GM21447 (cell line): ENCODE measurements around the gene KCNMA1.
"Not testable (repeated sequence)": the region's sequence is repeated elsewhere in the genome, so short reads cannot be mapped to it uniquely, and the experiment has no call there.

Source experiments
- ATAC-seq: cut with Tn5 transposase; IDR thresholded peaks from one replicate; pipeline ENCODE4 v1.9.1; 2021; ENCODE audit not compliant: unreplicated experiment

The KCNMA1 gene

DNA sequence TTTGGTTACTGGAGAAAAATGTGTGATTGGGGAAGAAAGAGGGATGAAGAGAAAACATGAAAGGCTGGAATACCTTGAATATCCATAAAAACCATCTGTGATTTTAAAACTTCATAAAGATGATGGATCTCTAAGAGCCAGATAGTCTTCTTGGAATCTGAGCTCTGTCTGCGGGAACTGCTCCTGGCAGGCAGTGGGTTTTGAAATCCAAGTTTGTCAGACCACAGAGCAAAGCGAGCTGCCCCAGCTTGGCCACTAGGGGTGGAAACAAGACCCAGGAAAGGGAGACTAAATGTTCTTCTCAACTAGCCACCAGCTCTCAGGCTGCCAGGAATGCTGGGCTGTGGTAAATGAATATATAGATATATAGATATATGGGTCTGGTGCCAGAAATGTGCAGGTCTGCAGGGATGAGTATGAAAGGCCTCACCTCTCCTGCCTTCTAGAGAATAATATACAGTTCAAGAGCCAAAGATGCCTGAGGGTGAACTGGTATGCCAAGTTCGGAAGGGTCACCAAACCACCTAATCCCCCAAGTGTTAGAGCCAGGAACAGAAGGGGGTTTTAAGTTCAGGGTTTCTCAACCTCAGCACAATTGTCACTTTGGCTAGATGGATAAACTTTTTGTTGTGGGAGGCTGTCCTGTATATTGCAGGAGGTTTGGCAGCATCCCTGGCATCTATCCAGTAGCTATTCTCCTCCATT lies 208.8 kb downstream of the KCNMA1 start:
- ATAC-seq, result no peak

DNA sequence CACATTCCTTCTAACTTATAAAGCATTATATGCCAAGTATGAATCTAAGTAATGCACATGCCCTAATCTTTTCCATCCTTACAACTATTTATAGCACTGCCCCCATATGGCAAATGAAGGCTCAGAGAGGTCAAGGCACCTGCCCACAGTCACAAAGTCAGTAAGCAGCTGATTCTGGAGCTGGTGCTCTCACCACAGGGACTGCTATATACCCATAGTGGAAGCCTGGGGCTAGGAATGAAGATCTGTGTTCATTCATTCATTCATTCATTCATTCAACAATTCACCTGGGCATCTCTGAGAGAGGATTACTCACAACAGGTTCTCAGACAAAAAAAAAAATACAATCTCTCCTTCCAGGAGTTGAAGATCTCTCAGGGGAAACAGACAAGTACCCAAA lies 213.4 kb downstream of the KCNMA1 start:
- ATAC-seq, result no peak

DNA sequence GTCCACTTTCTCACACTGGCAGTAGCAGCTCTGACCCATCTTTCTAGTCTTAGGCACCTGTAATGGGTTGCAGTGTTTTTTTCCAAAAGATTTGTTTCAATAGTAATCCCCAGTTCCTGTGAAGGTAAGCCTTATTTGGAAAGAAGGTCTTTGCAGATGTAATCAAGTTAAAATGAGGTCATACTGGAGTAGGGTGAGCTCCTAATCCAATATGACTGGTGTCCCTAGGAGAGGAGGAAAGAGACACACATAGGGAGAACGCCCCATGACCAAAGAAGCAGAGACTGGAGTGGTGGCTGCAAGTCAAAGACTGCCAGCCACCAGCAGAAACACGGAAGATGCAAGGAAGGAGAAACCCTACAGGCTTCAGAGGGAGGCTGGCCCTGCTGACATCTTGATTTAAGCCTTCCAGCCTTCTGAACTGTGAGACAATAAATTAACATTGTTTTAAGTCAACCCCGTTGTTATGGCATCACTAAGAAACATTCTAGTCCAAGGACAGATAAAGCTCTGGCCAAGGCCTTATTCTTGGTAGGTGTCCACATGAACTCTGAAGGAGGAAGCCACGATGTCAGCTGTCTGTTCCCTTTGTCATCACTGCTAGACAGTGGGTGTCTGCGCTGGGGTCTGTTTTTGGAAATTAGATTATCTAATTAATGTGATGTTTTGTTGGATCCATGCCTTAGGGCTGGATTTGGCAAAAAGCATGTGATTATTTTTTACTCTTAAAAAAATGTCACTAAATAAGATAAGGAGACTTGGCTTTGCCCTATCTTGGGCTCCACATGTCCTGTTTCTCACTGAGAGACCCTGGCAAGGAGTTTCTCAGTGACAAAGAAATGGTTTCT lies 214.9 kb downstream of the KCNMA1 start:
- no peak for ATAC-seq

DNA sequence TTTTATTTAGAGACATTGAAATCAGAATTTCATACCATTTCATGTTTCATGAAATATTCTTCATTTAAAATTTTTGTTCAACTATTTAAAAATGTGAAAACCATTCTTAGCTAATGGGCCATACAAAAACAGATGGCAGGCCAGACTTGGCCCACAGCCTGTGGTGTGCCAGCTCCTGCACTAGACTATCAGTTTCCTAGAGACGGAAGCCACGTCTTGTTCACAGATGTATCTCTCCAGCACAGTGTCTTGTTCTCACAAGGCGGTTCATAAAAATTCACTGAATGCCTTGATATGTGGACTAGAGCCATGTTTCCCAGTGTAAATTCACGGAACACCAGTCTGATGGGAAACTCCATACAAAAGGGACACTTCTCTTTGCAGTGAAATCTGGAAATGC lies 216.0 kb downstream of the KCNMA1 start:
- ATAC-seq, result no peak

DNA sequence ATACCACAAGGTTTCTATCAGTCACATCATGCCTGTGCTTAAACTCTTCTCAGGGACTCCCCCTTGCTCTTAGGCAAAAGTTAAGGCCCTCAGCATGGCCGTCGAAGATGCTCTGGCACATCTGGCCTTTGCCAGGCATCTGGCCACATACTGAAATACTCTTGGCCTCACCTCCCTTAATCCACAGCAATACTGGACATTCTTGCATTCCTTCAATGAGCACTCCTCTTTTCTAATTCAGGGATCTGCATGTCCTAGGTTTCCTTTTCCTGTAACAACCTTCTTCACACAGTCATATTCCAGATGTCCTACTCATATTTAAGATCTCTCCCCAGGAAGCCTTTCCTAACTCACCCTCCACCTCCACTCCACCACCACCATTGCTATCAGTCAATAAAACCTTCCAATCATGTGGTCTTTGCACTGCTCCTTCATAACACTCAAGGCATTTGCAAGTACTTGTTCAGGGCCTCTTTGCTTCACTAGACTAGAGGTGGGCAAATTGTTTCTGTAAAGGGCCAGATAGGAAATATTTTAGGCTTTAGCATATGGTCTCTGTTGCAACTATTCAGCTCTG lies 216.6 kb downstream of the KCNMA1 start:
- no peak for ATAC-seq

GRCh38 chr10:77419979-77420378 lies 217.6 kb downstream of the KCNMA1 start:
- ATAC-seq, result no peak

DNA sequence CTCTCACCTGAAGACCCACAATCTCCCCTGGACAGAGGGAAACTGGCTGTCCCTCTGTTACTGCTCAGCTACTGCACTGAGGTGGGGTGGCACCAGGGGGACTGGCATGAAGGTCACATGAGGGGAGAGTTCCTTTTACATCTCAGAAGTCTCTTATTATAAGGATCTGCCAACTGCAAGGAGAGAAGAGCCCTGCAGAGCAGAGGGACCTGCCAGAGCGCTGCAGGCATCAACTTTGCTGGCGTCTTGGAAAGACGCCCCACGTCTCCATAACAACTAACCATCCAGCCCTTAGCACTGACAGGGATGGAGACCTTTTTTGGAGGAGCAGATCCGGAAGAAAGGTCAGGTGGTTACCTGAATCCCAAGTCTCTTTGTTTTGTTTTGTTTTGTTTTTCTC lies 218.6 kb downstream of the KCNMA1 start:
- ATAC-seq, result no peak

DNA sequence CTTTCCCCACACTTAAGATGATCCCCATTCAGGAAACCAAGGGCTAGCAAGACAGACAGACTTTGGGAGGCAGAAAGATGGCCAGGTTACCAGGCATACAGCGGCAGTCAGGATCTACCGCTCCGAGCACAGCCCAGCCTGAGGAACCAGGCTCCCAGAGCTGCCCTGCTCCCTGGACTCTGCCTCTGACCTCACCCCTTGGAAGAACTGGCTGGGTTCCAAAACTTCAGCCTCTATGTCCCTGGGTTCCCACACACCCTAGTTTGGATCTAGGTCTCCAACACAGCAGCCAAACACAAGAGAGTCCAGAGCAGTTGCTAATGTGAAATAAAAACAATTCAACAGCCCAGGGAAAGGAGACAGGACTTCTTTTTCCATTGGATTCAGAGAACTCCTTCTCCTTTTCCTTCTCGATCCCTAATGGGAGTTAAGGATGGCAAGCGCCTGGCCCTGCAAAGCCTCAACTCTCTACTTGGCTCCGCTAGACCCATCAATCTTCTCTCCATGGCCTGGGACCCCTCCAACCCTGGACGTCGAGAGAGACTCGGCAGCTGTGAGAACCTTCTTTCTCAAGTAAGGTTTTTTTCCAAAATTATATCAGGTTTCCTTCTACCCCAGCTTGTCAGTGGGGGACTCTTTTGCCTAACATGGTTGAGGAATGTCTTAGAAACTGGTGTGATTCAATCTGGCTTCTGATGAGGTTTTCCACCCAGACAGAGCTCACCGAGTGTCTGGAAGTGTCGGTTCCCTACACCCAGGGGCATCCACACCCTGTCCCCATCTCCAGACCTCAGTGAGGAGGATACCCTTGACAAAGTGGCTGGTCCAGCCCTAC lies 219.6 kb downstream of the KCNMA1 start:
- no peak for ATAC-seq

- no peak for ATAC-seq
Observed at GRCh38 chr10:77417359-77417758, 220.2 kb downstream of the KCNMA1 start.

- ATAC-seq, result no peak
Observed at GRCh38 chr10:77416311-77417135, 221.1 kb downstream of the KCNMA1 start.

DNA sequence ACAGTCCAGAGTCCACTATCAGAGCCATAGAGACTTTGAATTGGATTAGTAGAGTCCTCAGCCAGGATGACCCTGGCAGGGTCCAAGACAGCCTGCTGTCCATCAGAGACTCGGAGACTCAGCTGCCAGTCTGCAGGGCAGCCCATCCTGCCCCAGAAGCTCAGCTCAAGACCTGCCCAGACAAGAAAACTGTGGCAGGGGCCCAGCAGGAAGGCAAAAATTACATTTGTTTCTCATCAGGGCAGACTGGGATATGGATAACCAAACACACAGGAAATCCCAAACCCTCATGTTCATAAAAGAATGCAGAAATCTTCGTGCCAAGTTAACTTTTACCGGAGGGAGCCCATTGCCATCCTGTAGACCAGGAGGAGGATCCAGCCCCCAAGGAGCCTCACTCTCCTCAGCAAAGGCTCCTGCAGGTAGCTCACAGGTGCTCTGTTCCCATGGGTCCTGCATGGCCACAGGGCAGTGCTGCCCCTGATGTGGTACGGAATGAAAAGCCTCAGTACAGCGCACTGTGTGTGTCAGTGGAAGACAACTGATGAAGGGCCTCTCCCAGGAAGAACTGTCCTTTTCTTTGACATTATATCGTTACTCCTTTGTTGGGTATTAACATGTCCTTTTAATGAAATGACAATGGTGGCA lies 222.2 kb downstream of the KCNMA1 start:
- ATAC-seq, result no peak

DNA sequence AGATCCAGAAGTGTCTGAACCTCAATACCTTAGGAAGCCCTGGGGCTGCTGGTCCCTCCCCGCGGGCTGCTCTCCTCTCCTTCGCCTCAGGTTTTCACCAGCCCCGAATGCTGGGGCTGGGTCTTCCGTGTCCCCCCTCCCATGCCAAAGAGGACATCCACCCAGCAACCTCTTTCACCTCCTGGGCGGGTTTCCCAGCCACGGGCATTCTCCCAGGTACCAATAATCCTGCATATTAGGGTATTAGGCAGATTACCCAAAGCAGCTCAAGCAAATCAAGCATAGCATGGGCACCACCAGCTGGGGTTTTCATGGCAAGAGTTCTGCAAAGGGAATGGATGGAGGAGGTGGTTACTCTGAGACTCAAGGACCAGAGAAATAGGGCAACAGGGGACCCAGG lies 224.4 kb downstream of the KCNMA1 start:
- ATAC-seq, result no peak

DNA sequence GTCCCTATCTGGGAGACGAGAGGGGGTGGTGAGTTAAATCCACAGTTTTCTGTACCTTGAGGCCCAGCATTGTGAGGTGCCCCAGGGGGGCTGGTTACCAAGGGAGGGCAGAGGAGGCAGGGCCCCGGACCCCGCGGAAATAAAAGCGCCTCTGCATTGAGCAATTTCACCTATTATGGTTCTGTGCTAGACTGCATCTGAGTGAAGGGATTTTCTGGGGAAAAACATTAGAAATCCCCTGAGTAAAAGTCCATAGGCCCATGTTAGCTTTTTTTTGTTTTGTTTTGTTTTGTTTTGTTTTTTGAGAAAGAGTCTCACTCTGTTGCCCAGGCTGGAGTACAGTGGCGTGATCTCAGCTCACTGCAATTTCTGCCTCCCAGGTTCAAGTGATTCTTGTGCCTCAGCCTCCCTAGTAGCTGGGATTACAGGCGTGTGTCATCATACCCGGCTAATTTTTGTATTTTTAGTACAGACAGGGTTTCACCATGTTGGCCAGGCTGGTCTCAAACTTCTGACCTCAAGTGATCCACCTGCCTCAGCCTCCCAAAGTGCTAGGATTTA lies 225.0 kb downstream of the KCNMA1 start:
- not testable (repeated sequence) for ATAC-seq

DNA sequence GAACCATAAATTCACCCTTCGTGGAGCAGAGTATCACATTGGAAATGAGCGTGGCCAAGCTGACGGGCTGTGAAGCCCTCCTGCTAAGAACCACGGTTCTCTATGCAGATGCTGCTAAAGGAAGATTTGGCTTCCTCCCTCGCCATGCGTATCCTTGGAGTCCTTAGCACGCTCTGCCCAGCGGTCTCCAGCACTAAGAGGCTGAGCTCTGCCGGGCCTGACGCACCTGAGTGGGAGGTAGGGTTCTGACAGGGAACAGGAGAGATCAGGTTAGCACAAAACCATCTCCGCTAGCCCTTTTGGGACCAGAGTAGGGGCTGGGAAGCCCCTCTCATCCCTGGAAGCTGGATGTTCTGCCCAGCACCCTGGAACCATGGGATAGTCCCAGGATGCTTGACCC lies 225.8 kb downstream of the KCNMA1 start:
- no peak for ATAC-seq

GRCh38 chr10:77410523-77410922 lies 227.1 kb downstream of the KCNMA1 start:
- no peak for ATAC-seq

DNA sequence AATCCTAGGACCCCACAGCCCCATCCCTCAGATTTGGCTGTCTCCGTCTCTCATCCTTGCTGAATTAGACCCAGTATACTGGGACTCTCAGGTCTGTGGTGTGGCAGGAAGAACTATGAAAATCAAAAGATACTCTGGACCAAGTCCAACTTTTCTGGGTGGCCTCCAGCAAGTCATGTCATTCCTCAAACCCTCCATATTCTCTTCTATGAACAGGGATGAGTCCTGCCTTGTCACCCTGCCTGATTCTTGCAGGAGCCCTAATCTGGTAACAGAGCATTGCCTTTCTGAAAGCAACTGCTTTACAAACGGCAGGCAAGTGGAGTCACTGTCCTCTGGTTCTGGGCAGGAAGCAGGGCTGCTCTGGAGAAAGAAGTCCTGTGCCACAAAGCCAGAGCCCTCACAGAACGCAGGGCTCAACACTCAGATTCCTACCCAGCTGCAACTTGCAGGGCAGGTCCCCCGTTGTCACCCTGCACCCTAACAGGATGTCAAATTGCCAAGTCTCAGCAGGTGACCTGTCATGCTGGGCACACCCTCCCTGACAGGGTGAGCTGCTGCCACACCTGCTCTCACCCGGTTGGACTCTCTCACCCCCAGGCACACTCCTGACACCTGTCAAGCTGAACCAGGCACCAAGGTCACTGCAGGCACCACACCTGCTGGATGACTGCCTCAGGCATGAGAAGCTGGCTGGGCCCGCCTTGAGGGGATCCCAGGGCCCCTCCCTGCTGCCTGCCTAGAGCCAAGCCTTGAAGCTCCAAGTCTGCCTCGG lies 227.7 kb downstream of the KCNMA1 start:
- ATAC-seq, result no peak

DNA sequence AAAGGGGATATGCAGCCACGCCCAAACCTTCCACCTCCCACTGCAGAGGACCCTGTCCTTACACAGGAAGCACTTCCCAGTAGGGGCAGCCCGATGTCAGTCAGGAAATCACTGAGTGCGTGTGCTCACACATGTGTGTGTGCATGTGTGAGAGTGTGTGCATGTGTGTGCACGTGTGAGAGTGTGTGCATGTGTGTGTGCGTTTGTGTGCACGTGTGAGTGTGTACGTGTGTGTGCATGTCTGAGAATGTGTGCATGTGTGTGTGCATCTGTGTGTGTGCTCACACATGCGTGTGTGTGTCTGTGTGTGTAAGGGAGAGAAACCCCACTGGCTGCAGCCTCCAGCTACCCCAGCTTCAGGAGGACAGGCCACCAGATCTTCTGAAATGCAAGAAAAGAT lies 229.3 kb downstream of the KCNMA1 start:
- no peak for ATAC-seq

DNA sequence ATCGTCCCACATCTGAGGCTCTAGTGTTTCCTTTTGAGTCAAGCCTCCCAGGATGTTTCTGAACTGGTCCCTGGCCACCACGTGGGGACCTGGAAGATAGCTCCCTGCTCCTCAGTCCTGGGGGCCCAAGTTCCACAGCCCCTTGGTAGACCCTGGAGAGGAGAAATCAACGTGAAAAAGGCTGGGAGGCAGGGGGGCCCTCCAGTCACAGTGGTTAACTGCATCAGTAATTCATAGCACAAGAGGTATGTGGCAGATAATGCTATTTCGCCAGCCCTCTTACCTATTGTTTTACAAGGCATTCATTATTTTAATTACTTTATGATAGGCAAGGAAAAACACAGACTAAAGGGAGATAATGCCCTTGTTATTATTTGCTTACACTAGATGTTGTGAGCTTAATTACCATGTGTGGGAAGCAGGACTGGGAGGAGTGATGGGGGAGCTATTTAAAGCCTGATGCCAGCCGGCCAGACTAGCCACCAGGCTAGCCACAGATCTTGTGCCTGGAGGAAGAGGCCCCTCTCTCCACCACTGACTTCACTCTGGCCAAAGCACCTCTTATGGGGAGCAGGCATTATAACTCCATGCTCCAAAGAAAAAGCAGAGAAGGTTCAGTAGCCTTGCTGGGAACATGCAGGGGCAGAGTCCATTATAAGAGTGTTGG lies 230.7 kb downstream of the KCNMA1 start:
- ATAC-seq, result no peak
